Esophagus squamous epithelium (tissue), 4 donors: ENCODE results near the gene RIOK3.

Experiments
- CTCF ChIP-seq, 6 experiments: fragments of 450-650 bp in 4 of 6; fragments of 200-600 bp in 2 of 6; sonication (generic) in 2 of 6; IDR thresholded peaks; one replicate each; pipeline ENCODE4 v1.5.1; 2016 to 2019; ENCODE audit warnings: antibody characterized with exemption in 6 of 6, mild to moderate bottlenecking in 4 of 6, moderate library complexity in 4 of 6
- POLR2A ChIP-seq, 4 donors: fragments of 450-650 bp; IDR thresholded peaks; one replicate each; pipeline ENCODE4 v1.6.1; 2017; ENCODE audit warnings: antibody characterized with exemption in 4 of 4, mild to moderate bottlenecking in 4 of 4, moderate library complexity in 3 of 4

GRCh38 chr18:23422751-23423418, 30.2 kb upstream of the RIOK3 start:
- TF ChIP-seq POLR2A (IDR thresholded peaks at IDR 0.05) (no peak), CTCF (IDR thresholded peaks at IDR 0.05) (no peak)
